LoVo (cell line): ENCODE results near the gene GBE1.

Experiments used
- DNase-seq: peaks from one replicate; pipeline ENCODE4 v3.0.0-alpha.2; 2016; ENCODE audit warnings: low spot score

Gene GBE1

GRCh38 chr3:81699536-81700320 is 61.7 kb downstream of the GBE1 start:
- no peak for DNase-seq

GRCh38 chr3:81696090-81696489 is 65.4 kb downstream of the GBE1 start:
- DNase-seq: no peak

GRCh38 chr3:81695302-81695701 is 66.1 kb downstream of the GBE1 start:
- DNase-seq: no peak

- no peak for DNase-seq
These were observed 66.8 kb downstream of the GBE1 start for GRCh38 chr3:81694662-81695061.

GRCh38 chr3:81692766-81693165 is 68.7 kb downstream of the GBE1 start:
- DNase-seq: no peak

- no peak for DNase-seq
These were observed 71.8 kb downstream of the GBE1 start for GRCh38 chr3:81689617-81690016.

- peak; percentile 45 for DNase-seq
These were observed 76.6 kb downstream of the GBE1 start for GRCh38 chr3:81684751-81685395.

- no peak for DNase-seq
These were observed 84.6 kb downstream of the GBE1 start for GRCh38 chr3:81676706-81677456.

GRCh38 chr3:81674690-81675089 is 86.8 kb downstream of the GBE1 start:
- no peak for DNase-seq

GRCh38 chr3:81668283-81668682 is 93.2 kb downstream of the GBE1 start:
- DNase-seq: no peak

- DNase-seq: no peak
These were observed 94.8 kb downstream of the GBE1 start for GRCh38 chr3:81666502-81667121.

- no peak for DNase-seq
These were observed 98.3 kb downstream of the GBE1 start for GRCh38 chr3:81663114-81663513.

GRCh38 chr3:81660036-81660435 is 101.4 kb downstream of the GBE1 start:
- DNase-seq: no peak

GRCh38 chr3:81658322-81658997 is 103.0 kb downstream of the GBE1 start:
- no peak for DNase-seq

- DNase-seq: no peak
These were observed 110.3 kb downstream of the GBE1 start for GRCh38 chr3:81651139-81651538.

- DNase-seq: no peak
These were observed 111.3 kb downstream of the GBE1 start for GRCh38 chr3:81650187-81650586.

GRCh38 chr3:81645248-81645647 is 116.2 kb downstream of the GBE1 start:
- DNase-seq: no peak

GRCh38 chr3:81643721-81644120 is 117.7 kb downstream of the GBE1 start:
- DNase-seq: no peak

GRCh38 chr3:81638480-81638879 is 123.0 kb downstream of the GBE1 start:
- no peak for DNase-seq

GRCh38 chr3:81632659-81633058 is 128.8 kb downstream of the GBE1 start:
- DNase-seq: no peak

- no peak for DNase-seq
These were observed 136.7 kb downstream of the GBE1 start for GRCh38 chr3:81624756-81625155.

- DNase-seq: no peak
These were observed 139.1 kb downstream of the GBE1 start for GRCh38 chr3:81622395-81622794.
